NCI-H1436 treated with DMSO at 0.1 percent for 48 hours (cell line): ENCODE measurements around the gene HTRA2.
"Not testable (repeated sequence)": the region's sequence is repeated elsewhere in the genome, so short reads cannot be mapped to it uniquely, and the experiment has no call there.

Source experiments
- DNase-seq: peaks from one replicate; lab custom pipeline; 2025; lab: John Stamatoyannopoulos, UW

HTRA2 gene

DNA sequence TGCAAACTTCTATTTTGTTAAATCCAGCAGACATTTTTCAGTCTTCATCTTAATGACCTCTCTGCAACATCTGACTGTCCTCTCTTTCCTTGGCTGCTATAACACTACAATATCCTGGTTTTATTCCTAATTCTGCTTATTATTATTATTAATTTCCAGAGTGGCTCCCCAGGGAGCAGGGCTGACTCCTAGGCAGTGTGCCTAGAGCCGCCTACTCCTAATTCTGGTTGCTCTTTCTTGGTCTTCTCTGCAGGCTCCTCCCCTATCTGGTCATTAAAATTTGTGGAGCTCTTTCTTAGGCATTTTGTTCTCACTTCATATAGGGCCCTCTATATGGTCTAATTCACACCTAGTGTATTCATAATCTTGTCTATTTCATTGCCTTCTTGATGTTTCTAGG lies 13.2 kb downstream of the HTRA2 start:
- DNase-seq, result no peak

DNA sequence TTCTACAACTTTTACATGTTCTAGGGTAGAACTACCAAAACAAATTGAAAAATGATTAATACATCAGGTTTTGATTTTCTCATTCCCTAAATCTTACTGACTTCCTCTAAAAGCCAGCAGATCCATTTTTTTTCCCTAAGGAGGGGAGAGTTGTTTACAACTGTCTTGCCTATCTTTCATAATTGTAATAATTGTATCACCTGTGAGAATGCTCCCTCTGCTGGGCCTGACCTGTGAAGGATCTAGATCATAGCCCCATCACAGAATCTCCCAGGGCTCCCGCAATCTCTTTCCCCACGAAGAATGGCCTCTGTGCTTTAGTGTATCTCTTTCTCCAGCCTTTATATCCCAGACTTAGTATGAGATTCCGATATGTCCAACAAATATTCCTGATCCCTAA lies 14.9 kb downstream of the HTRA2 start:
- no peak for DNase-seq

DNA sequence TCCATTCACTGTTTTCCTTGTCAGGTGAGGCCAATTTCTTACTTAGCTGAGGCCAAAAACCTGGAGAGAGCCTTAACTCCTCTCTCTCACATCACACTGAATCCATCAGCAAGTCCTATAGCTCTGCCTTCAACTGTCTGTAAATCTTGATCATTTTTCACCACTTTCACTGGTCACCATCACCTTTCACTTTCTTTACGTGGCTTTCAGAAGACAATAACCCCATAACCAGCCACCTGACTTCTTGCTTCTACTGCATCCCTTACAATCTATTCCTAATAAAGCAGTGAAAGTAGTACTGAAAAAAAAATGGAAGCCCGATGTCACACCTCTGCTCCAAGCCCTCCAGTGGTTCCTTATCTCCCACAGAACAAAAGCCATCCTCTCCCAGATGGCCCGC lies 16.3 kb downstream of the HTRA2 start:
- no peak for DNase-seq

DNA sequence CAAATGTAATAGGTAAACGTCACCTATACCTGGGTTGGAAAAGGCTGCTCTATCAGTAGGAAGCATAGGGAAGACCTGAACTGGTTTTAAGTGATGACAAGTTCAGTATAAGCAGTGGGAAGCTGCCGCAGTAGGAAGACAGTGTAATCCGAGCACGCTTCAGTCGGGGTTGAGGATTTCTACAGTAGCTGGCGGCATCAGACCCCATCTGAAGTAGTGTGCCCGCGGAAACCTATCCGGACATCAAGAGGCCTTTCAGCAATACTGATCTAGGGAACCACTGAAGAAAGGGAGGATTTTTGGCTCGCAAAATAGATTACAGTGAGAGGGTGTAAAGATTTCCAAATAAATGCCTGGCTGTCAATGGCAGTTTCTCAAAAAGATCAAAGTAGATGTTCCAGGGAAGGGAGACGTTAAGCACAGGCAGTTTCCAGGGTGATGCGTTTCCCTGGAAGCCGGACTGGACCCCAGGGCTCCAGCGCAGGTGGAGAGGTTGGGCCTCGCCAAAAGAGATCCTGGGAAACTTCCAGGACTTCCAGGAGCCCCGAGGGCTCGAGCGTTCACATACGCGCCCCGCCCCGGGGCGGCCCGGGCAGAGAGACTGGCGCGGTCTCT lies 18.7 kb downstream of the HTRA2 start:
- DNase-seq, result no peak

DNA sequence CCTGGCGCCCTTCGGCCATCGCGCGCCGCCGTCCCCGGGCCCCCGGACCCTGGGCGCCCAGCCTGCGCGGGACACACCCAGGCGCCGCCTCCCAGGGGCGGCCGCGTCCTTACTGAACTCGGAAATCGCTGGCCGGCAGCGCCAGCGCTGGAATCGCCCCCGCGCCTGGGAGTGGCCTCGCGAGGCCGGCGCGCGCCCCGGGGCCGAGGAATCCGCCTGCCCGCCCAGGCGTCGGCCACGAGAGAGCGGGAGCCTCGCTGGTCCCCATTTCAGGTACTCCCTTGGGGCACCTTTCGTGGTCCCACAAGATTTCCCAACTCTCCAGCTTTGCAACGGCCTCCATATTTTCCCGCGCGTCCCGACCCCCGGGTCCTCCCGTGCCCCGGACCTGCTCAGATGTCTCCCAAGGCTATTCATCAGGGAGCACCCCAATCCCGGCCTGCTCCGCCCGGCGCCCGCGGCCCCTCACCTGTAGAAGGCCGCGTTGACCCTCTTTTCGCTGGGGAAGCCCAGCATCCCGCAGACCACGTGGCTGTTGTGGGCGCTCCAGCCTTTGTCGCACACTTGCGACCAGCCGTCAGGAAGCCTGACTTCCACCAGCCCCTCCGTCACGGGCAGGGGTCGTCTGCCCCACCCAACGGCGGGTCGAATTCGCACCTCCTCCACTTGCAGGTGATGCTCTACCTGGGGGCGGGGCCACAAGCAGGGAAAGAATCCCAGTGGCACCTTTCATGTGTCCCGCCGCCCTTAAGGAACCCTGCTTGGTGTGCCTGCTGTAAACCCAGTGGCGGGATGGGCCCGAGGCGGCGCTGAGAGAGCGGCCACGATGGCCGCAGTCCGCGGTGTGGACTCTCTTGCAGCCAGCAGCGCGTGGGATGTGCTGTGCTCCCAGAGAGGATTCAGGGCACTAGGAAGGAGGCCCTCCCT lies 19.4 kb downstream of the HTRA2 start:
- DNase-seq, result no peak

DNA sequence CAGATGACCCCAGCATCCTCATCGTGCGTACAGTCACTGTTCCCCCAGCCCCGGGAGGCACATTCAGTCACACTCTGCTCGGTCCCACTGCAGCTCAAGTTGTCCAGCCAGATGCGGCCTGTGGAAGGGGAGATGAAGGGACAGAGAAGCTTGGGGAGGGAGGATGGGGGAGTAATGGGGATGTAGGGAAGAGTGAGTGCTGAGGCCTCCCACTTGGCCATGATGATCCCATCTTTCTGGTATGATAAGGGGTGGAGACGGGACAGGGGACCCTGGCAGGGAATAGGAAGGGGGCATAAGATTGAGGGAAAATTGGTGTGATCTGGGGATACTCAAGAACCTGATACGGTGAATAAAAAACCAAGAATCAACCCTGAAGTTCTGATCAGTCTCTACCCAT lies 20.5 kb downstream of the HTRA2 start:
- no peak for DNase-seq

DNA sequence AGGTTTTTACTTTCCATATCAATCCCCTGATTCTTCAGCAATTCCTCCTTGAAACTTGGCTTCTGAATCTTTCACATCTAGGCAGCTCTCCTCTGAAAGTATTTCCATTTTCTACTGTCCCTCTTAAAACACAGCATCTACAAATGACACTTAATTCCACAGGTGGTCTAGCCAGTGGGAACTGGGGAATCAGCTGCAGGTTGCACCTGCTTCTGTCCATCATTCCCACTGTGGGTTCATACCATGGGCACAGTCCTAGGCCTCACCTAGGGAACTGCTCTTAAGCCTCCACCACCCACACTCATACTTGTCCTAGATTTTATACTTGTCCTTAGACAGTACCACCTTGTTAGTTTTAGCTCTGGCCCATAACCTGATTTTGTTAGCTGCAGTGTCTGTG lies 21.8 kb downstream of the HTRA2 start:
- DNase-seq, result no peak

DNA sequence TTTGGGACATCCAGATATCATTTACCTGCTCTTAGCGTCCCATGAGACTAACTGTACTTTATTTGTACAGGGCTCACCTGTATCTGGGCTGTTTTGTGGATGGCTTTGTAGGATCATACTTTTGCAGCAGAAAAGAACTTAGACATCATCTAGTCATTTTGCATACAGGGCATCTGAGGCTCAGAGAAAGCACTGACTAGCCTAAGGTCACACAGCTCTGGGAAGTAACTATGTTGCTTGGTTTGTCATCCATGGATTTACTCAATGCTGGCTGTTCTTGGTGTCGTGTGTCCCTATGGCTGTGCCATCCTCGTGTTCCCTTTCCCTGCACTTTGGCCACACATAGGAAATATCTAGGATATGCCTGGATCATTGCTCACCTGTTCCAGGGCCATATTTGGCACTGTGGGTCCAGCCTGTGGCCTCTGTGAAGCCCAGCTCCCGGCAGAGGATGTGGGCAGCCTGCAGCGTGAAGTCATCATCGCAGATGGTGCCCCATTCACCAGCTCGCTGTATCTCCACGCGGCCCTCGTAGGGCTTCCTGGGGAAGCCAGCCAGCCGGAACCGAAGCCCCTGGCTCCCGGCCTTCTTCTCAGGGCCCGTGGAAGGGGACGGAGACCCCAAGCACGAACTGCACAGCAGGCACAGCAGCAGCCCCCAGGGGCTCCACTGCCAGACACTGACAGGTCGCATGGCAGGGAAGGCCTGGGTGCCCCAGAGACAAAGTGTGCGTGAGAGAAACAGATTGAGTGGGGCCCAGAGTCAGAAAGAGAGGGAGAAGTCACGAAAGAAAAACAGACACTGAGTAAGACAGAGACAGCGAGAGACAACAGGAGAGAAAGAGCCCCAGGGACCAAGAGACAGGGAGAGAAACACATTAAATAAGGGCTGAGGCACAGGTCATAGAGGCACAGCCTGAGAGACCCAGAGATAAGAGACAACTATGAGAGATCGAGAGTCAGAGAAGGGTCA lies 22.5 kb downstream of the HTRA2 start:
- no peak for DNase-seq

DNA sequence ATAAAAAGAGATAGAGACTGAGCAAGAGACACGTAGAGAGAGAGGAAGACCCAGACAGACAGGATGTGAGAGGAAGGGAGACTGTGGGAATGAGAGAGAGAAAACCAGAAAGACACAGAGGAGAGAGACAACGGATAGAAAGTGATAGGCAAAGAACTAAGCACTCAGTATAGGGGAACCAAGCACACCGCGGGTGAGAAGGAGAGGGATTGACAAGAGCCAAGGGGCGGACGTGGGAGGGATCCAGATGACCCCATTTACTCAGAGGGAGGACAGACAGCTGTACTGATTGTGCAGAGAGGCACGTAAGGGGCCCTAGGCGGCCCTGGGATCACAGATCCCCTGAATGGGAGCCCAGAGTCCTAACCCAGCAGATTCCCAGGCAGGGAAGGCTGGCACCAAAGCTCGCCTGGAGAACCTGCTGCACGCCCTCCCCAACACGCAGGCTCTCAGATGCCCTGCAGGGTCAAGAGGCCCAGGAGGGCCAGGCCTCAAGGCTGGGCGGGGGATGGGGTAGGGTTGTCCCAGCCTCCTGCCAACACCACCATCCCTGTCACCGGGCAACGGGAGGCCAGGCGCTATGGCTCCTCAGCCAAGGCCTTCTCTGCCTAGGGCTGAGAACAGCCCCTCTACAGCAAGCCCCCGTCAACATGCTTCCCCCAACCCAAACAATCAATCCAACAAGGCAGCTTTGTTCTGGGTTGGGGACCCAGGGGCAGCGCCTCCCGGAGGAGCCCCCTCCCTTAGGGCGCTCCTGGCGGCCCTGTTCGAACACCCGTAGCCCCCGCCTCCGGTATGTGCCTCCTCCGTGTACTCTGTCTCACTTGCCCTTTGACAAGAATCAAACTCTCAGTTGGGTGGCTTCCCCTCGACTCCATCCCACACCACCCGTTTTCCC lies 23.4 kb downstream of the HTRA2 start:
- no peak for DNase-seq

DNA sequence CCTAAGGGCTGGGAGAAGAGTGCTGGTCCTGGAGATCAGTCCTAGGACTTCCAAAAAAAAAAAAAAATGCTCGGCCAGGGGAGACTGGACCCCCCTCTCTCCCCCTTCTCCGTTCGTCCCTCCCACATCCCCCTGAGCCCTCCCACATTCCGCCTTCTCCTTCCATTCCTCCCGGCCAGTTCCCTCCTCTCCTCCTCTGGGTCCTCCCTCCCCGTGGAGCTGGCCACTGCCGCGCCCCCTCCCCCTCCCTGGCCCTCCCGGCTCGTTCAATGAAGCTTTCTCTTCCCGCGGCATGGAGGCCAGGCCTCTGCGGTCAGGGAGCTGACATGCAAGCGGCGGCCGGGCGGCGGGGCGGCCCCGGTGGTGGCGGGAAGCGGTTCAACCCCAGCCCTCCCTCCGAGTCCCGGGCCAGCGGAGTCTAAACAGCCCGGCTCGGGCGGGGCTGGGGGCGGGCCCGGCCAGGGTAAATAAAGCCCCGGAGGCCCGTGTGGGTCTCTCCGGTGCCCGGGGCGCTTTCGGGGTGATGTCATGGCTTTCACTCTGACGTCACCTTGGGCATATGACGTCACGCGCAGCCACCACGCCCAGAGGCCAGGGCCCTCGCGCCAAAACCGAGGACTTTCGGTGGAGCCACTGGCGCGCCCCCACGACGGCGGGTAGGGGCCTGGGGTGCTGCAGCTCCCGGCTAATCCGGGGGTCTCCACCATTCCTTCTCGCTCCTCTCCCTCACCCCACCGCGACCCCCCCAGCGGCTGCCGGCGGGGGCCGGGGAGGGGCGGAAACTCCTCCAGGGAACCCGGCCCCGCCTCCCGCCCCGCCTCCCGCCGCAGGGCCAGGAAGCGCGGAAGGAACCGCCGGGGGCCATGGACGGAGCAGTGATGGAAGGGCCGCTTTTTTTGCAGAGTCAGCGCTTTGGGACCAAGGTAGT lies 24.4 kb downstream of the HTRA2 start, which contains the start of the genes DOK1 and LOXL3:
Gene DOK1 (plus strand): TSS at position 829 of the 928 bp plus-strand sequence. CDS start 35 bp downstream, at position 864.
Gene LOXL3 (minus strand): TSS at position 51 of the 928 bp plus-strand sequence. CDS start 1,308 bp downstream, outside the sequence.
- no peak for DNase-seq

DNA sequence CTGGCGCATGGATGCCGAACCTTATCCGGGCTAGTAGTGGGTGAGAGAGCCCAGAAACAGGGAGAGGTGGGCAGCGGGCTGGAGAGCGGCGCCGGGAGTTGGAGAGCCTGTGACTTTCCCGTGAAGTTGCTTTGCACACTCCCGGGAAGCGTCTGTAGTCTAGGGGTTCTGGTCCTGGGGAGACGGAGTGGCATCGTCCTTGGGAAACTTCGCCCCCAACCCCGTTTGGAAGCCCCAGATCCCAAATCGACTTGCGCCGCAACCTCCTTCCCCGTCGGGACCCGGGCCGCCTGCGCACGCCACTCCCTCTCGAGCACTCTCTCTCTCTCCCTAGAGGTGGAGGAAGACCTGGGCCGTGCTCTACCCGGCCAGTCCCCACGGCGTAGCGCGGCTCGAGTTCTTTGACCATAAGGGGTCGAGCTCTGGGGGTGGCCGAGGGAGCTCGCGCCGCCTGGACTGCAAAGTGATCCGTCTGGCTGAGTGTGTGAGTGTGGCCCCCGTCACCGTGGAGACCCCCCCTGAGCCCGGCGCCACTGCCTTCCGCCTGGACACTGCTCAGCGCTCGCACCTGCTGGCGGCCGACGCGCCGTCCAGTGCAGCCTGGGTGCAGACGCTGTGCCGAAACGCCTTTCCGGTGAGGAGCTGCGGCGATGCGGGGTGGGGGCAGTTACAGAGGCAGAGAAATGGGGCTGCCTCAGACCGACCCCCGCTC lies 25.2 kb downstream of the HTRA2 start:
- DNase-seq, result no peak

DNA sequence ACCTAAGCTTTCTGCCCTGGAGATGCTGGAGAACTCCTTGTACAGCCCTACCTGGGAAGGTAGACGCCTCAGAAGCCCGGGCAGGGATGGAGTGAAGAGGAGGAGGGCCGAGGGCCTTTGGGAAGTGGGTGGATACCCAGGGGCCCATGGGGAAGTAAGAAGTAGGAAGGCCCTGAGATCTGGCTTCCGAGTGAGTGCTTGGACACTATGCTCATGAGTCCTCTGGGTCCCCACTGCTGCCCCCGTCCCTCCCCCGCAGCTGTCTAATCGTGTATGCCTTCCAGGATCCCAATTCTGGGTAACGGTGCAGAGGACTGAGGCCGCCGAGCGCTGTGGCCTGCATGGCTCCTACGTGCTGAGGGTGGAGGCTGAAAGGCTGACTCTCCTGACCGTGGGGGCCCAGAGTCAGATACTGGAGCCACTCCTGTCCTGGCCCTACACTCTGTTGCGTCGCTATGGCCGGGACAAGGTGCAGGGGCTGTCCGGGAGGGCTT lies 25.9 kb downstream of the HTRA2 start:
- DNase-seq, result no peak

DNA sequence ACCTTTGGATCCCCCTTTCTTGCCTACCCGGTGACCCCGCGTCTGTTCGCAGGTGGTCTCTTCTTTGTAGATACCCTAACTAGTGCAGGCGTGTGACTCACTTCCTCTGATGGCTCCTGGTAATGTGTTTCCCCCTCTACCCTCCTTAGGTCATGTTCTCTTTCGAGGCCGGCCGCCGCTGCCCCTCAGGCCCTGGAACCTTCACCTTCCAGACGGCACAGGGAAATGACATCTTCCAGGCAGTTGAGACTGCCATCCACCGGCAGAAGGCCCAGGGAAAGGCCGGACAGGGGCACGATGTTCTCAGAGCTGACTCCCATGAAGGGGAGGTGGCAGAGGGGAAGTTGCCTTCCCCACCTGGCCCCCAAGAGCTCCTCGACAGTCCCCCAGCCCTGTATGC lies 26.4 kb downstream of the HTRA2 start:
- no peak for DNase-seq

DNA sequence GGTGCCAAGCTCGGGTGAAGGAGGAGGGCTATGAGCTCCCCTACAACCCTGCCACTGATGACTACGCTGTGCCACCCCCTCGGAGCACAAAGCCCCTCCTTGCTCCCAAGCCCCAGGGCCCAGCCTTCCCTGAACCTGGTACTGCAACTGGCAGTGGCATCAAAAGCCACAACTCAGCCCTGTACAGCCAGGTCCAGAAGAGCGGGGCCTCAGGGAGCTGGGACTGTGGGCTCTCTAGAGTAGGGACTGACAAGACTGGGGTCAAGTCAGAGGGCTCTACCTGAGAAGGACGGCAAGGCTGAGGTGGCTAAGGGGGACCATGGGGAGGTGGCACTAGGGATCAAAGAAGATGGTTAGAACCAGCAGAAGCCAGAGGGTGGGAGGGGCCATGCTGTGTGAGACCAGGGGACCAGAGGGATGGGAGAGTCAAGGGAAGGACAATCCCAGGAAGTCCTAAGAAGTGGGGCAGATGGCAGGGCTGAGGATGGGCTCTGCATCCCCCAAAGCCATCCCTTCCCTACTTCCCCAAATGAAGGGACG lies 27.2 kb downstream of the HTRA2 start:
- DNase-seq, result no peak

DNA sequence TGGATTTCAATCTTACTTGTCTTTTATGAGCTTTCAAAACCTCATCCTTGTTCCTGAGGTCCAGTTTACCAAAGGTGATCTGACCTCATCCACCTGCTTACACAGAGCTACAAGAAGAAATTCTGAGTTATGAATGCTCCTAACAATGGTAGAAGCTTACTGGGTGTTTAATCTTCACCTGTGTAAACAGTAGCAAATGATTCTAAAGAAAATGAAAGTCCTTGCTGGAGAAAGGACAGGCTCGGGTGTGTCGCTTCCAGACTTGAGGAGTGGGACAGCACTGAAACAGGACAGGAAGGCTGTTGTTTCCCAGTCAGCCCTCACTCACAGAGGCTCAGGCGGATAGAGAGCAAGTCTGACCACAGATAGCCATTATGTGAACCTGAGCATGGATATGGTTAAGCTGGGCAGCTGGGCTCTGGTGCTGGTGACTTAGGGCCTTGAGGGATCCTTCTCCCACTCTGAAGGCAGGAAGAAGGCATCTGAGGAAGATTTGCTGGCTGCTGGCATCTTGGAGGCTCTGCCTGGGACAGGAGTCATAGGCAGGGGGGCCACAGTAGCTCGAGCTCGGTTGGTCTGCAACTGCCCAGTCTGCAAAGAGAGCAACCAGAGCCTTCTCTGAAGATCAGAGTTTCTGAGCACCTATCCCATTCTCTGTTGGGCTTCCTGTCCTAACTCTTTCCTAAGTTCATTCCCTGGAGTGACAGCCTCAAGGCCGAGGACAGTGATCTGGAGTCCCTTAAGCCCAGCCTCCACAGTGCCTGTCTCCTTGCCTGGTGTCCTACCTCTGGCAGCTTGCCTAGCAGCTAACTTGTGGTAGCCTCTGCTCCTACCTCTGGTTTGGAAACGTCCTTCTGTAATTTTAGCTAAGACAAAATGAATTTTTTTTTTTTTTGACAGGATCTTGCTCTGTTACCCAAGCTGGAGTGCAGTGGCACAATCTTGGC lies 28.8 kb downstream of the HTRA2 start:
- DNase-seq, result no peak

DNA sequence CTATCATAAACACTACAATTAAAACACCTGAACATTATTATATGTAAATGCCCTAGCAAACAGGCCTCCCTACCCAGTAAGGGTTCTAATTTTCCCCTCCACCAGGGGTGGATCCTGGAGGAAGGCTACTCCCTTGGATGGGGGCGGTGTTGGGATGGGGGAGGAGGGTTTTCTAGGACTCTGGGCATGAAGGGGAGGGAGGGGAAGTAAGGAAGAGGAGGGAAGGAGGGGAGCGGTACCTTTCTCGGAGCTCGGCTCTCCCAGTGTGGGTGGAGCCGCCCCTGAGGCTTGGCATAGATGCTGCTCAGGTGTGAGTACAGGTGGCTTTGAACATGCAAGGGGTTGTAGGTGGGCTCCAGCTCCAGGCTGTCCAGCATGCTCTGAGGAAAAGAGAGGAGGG lies 30.2 kb downstream of the HTRA2 start:
- no peak for DNase-seq

DNA sequence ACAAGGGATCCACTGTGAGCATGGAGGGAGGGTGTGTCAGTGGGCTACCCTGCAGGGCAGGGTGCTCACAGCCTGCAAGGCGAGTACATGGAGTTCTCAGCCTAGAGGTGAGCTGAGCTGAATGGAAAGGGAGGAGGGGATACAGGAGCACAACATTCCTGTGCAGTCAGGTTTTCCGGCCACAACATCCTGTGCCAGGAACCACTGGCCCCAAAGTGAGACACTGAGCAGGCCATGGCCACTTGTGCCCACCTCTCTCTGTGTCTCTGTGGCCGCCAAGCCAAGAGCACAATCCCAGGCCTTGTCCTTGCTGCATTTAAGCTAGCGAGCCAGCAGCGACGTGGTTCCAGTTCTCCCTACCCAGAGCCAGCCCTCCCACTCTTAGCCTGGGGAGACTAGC lies 30.9 kb downstream of the HTRA2 start:
- DNase-seq, result no peak

DNA sequence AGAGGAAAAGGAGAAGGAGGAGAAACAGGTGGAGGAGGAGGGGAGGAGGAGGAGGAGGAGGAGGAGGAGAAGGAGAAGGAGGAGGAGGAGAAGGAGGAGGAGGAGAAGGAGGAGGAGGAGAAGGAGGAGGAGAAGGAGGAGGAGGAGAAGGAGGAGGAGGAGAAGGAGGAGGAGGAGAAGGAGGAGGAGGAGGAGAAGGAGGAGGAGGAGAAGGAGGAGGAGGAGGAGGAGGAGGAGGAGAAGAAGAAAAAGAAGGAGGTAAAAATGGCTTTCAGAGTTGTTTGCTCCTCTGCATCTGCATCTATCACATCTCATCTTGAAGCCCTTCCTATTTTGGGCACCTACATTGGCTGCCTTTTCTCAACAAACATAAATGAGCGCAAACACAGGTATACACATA lies 31.3 kb downstream of the HTRA2 start:
- DNase-seq, result not testable (repeated sequence)
